HG03175 (cell line): ENCODE measurements around the gene ZC3H6.
"Not testable (repeated sequence)": the region's sequence is repeated elsewhere in the genome, so short reads cannot be mapped to it uniquely, and the experiment has no call there.

Source experiments
- ATAC-seq: cut with Tn5 transposase; IDR thresholded peaks from one replicate; pipeline ENCODE4 v1.9.1; 2021; ENCODE audit warnings: mild to moderate bottlenecking, moderate library complexity; ENCODE audit not compliant: unreplicated experiment

Gene ZC3H6

DNA sequence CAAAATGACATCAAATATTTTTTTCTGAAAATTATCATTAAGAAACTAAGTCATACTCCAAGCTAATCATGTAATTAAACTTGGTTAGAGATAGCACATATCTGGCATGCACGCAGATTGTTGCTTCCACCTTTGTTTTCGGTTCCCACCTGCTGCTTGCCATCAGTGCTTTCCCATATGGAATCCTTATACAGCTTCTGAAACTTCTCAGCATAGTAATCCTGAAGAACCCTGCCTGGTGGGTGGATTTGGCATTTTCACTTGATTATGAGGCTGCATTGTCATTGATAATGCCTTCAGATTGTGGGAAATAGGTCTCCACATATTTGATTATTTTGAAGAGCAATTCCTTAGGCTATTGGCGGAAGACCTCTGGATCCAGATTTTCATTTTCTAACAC is 47.5 kb downstream of the ZC3H6 start:
- no peak for ATAC-seq

- no peak for ATAC-seq
These were observed 56.8 kb downstream of the ZC3H6 start for GRCh38 chr2:112332123-112332696.

DNA sequence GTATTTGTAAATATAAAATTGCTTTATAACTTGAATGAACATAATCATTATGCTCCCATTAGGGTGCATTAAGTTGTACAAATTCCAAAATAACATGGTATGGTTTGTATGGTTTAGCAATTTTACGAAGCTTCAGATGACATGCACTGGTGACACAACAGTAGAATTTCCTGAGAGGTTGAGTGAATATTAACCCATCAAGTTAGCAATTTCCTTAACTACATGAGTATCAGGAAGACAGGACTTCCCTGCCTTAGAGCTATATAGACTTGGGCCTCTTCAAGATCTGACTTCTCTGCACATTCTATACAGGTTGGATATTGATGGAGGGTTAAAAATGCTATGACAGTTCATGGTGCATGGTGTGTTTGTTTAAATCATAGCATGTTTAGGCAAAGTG is 60.2 kb downstream of the ZC3H6 start:
- no peak for ATAC-seq

GRCh38 chr2:112339986-112340385 is 64.6 kb downstream of the ZC3H6 start:
- no peak for ATAC-seq

- ATAC-seq, result no peak
These were observed 65.3 kb downstream of the ZC3H6 start for GRCh38 chr2:112340475-112341267.

DNA sequence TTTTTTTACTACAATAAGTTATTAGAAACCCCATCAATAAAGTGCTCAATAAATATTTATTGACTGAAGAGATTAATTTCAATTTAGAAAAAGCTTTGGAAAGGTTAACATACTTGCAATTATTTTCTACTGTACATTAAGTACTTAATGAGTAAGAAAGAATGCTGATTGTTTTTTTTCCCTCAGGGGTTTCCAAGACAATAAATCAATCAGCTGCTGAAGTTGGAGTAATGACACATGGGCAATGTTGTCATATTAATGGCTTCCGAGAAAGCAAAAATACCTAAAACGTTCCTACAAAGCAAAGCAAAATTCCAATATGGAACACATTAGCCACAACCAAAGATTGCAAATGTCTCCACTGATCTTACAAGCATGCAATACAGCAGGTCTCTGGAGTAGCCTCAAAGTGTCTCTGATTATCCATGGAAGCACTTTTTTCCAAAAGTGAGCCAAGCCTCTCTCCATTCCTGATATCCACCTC is 66.7 kb downstream of the ZC3H6 start:
- no peak for ATAC-seq

GRCh38 chr2:112343827-112344585 is 68.6 kb downstream of the ZC3H6 start:
- no peak for ATAC-seq

DNA sequence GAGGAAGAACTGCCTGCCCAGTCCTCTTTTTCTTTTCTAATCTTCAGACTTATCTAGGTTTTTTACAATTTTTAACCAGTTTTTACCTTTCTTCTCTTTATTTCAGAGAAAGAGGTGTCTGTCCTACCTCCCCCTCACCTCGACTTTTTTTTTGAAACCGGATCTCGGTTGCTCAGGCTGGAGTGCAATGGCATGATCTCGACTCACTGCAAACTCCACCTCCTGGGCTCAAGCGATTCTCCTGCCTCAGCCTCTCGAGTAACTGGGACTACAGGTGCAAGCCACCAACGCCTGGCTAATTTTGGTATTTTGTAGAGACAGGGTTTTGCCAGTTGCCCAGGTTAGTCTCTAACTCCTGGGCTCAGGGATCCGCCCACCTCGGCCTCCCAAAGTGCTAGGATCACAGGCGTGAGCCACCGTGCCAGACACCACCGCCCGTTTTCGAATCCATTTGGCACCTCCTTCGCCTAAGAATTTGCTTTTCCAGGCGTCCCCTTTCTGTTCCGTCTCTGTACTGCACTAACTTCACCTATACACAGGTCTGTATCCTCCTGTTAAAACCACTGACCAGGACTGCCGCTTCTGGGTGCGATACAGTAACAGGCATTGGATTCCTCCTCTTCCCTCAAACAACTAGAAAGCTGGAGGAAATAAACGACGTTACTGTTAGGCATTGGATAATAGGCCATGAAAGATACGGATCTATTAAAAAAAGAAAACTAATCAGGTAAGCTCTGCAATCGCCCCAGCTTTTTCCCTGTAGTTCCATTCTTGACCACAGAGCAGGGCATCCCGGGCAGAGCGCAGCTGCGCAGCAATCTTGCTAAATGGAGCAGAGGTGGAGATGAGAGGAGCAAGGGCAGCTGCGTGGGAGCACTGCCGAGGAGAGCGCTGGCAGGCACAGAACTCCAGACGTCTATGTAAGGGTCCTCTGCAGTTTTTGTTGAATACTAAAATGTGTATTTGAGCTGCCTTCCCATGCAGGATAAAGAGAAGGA is 69.9 kb downstream of the ZC3H6 start:
- ATAC-seq, result no peak

DNA sequence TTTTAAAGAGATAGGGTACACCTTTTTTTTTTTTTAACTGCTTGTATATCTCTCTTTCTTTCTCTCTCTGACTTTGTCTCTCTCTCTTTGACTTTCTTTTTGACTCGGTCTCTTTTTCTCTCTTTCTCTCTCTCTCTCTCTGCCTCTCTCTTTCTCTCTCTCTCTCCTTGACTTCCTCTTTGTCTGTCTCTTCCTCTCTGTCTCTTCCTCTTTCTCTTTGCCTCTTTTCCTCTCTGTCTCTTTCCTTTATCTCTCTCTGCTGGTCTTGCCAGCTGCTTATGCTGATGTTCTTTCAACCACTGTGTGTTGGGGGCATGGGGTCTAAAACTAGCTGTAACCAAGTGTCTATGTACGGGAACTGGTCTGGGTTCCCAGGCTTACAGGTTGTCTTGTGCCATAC is 76.9 kb downstream of the ZC3H6 start:
- not testable (repeated sequence) for ATAC-seq

GRCh38 chr2:112352809-112353603 is 77.6 kb downstream of the ZC3H6 start:
- ATAC-seq, result not testable (repeated sequence)

GRCh38 chr2:112354335-112354734 is 78.9 kb downstream of the ZC3H6 start:
- not testable (repeated sequence) for ATAC-seq

GRCh38 chr2:112360055-112360454 is 84.7 kb downstream of the ZC3H6 start:
- not testable (repeated sequence) for ATAC-seq
